ENCODE measurements around the gene KCNMB1.

DNA sequence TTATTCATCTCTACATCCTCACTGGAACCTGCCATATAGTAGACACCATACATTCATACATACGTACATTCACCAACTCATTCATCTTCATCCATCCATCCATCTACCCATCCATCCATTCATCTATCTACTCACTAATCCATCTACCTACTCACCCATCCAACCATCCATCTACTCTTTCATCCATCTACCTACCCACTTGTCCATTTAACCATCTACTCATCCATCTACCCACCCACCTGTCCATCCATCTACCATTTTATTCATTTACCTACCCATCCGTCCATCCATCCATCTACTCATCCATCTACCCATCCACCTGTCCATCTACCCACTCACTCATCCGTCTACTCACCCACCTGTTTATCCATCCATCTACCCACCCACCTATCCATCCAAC is 59.6 kb downstream of the KCNMB1 start:
- TF ChIP-seq, protein P1, sequence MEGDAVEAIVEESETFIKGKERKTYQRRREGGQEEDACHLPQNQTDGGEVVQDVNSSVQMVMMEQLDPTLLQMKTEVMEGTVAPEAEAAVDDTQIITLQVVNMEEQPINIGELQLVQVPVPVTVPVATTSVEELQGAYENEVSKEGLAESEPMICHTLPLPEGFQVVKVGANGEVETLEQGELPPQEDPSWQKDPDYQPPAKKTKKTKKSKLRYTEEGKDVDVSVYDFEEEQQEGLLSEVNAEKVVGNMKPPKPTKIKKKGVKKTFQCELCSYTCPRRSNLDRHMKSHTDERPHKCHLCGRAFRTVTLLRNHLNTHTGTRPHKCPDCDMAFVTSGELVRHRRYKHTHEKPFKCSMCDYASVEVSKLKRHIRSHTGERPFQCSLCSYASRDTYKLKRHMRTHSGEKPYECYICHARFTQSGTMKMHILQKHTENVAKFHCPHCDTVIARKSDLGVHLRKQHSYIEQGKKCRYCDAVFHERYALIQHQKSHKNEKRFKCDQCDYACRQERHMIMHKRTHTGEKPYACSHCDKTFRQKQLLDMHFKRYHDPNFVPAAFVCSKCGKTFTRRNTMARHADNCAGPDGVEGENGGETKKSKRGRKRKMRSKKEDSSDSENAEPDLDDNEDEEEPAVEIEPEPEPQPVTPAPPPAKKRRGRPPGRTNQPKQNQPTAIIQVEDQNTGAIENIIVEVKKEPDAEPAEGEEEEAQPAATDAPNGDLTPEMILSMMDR (IDR thresholded peaks at IDR 0.05), result no peak
- no peak for TF ChIP-seq POLR2A (IDR thresholded peaks at IDR 0.05)
